ENCODE measurements around the gene RPL36. TPM values are rescaled to one million over a fixed set of nuclear protein-coding genes. Genes with fewer than 3 reads are reported as not detected.

RPL36 gene
- polyA plus RNA-seq, 2 of the 4 experiments (the other 2 are of a cell fraction), result 368 to 1,385 TPM

GRCh38 chr19:5683177-5683886 is 6.8 kb upstream of the RPL36 start:
- H3K27ac ChIP-seq, result no peak overlapping the region
- TF ChIP-seq EHF (CRISPR knock-in tag; IDR thresholded peaks at IDR 0.05) (no peak), ZC3H11A (IDR thresholded peaks at IDR 0.05) (no peak), RARB (CRISPR knock-in tag; IDR thresholded peaks at IDR 0.05) (no peak)
- H3K4me2 ChIP-seq, result no peak overlapping the region
- no peak for ATAC-seq
- no peak for DNase-seq (ENCODE audit: low read depth in 1 of 2, low spot score in 1 of 2)
- CTCF ChIA-PET, result interaction anchor here (1.9 kb wide), 1 partner anchor 37 kb away, joined by 4 read pairs; the partner anchor contains the start of gene LONP1
- POLR2A ChIA-PET, result no interaction called here
- H3K4me1 ChIP-seq, result peaks cover 9% of the 10 kb centered on the region; the same call in 1 of the 3 replicates
- no peaks in the 10 kb centered on the region for H3K9me3 ChIP-seq
- H3K4me3 ChIP-seq, result no peak overlapping the region
- WGBS (ENCODE audit: missing lambda C conversion rate), result 76% methylated on average over 9 of the region's 10 CpGs
- FAIRE-seq, result no peak

GRCh38 chr19:5684694-5685430 is 5.2 kb upstream of the RPL36 start:
- no peak for DNase-seq (ENCODE audit: low read depth in 1 of 2, low spot score in 1 of 2)
- Histone ChIP-seq H3K4me3 (no peak overlapping the region), H3K4me1 (peaks cover 4% of the 10 kb centered on the region; the same call in 1 of the 3 replicates), H3K27ac (no peak overlapping the region), H3K4me2 (no peak overlapping the region), H3K9me3 (no peaks in the 10 kb centered on the region)
- 86% methylated on average over 11 of the region's 22 CpGs for WGBS (ENCODE audit: missing lambda C conversion rate)
- TF ChIP-seq SMC3 (IDR thresholded peaks at IDR 0.05) (no peak), TP53 (CRISPR knock-in tag; IDR thresholded peaks at IDR 0.05) (no peak), RFX5 (IDR thresholded peaks at IDR 0.05) (no peak), HOXB5 (CRISPR knock-in tag; IDR thresholded peaks at IDR 0.05) (no peak), CBX8 (IDR thresholded peaks at IDR 0.05) (no peak), MYC (IDR thresholded peaks at IDR 0.05; ENCODE audit: borderline replicate concordance, low read length) (no peak), RARB (CRISPR knock-in tag; IDR thresholded peaks at IDR 0.05) (no peak), BCL3 (IDR thresholded peaks at IDR 0.05) (no peak), PHF8 (IDR thresholded peaks at IDR 0.05; ENCODE audit: borderline replicate concordance, low read depth) (no peak), HEYL (CRISPR knock-in tag; IDR thresholded peaks at IDR 0.05) (no peak), KDM5A (IDR thresholded peaks at IDR 0.05) (no peak), EHMT2 (IDR thresholded peaks at IDR 0.05; ENCODE audit: low read depth) (no peak), HOXA7 (CRISPR knock-in tag; IDR thresholded peaks at IDR 0.05) (no peak), PBX3 (IDR thresholded peaks at IDR 0.05) (no peak), MAFK (IDR thresholded peaks at IDR 0.05; ENCODE audit: partially characterized antibody) (no peak), ESRRA (IDR thresholded peaks at IDR 0.05; ENCODE audit: borderline replicate concordance, low read length) (no peak), REST (IDR thresholded peaks at IDR 0.05) (no peak), FOSB (CRISPR knock-in tag; IDR thresholded peaks at IDR 0.05) (no peak)
- ChIA-PET CTCF (no interaction called here), POLR2A (no interaction called here)
- no peak for FAIRE-seq
- ATAC-seq, result no peak
